B cell (primary cell): Measurements from ENCODE around the gene MMP26. TPM values are rescaled to one million over a fixed set of nuclear protein-coding genes. Genes with fewer than 3 reads are reported as not detected.

Experiments
- ATAC-seq: fragments of 200-7000 bp; cut with Tn5 transposase; one replicate; pipeline ENCODE4 v1.10.0; 2021; ENCODE audit warnings: low read depth, mild to moderate bottlenecking, moderate number of reproducible peaks, moderate library complexity
- CTCF ChIA-PET: fragments of 350-600 bp; sonication (Branson Sonifier 250); formaldehyde crosslinking; loops from one replicate; lab custom pipeline; 2021; ENCODE audit warnings: antibody characterized with exemption, inconsistent platforms; lab: Charles Lee
- POLR2A ChIA-PET: fragments of 350-600 bp; sonication (Branson Sonifier 250); formaldehyde crosslinking; loops from one replicate; lab custom pipeline; 2021; ENCODE audit warnings: antibody characterized with exemption; lab: Charles Lee
- DNase-seq: peaks from one replicate; pipeline ENCODE4 v3.0.0; 2013
- H2AFZ ChIP-seq: 2 replicates; pipeline ENCODE4 v1.6.1; 2012; ENCODE audit warnings: mild to moderate bottlenecking, low read depth, low read length; ENCODE audit not compliant: insufficient read depth, poor library complexity, severe bottlenecking
- H3K27ac ChIP-seq, 2 donors: 1 replicate in 1 of 2; 2 replicates in 1 of 2; pipeline ENCODE4 v1.5.1; 2012 to 2013; ENCODE audit warnings: low read length in 2 of 2, mild to moderate bottlenecking in 2 of 2, moderate library complexity in 1 of 2
- H3K27me3 ChIP-seq, 4 experiments: fragments of 200-600 bp in 1 of 4; sonication (generic) in 1 of 4; replicated peaks in 1 of 4; 1 replicate in 2 of 4; 2 replicates in 2 of 4; pipeline versions ENCODE4 v1.6.1 to v1.7.0; 2013 to 2016; ENCODE audit warnings: low read length in 3 of 4, mild to moderate bottlenecking in 2 of 4, mixed read lengths in 1 of 4, moderate library complexity in 1 of 4; ENCODE audit not compliant: insufficient read depth in 4 of 4, control insufficient read depth in 3 of 4; ENCODE audit errors: control extremely low read depth in 1 of 4
- H3K36me3 ChIP-seq, 2 experiments: replicated peaks in 1 of 2; 1 replicate in 1 of 2; 2 replicates in 1 of 2; pipeline versions ENCODE4 v1.6.1 to v1.7.1; 2013; ENCODE audit warnings: low read length in 1 of 2; ENCODE audit not compliant: insufficient read depth in 2 of 2, control insufficient read depth in 1 of 2; ENCODE audit errors: control extremely low read depth in 1 of 2, extremely low read depth in 1 of 2
- H3K4me1 ChIP-seq, 2 donors: fragments of 200-600 bp in 1 of 2; sonication (generic) in 1 of 2; 1 replicate in 1 of 2; 2 replicates in 1 of 2; pipeline versions ENCODE4 v1.5.1 to v1.6.1; 2013 to 2017; ENCODE audit warnings: low read length in 2 of 2; ENCODE audit not compliant: control insufficient read depth in 2 of 2, insufficient read depth in 2 of 2
- H3K4me2 ChIP-seq: replicated peaks from 2 replicates; pipeline ENCODE3; 2012; ENCODE audit warnings: mild to moderate bottlenecking, low read depth, low read length; ENCODE audit not compliant: poor library complexity, severe bottlenecking
- H3K4me3 ChIP-seq, 5 experiments: fragments of 200-600 bp in 1 of 5; sonication (generic) in 1 of 5; 1 replicate in 3 of 5; 2 replicates in 2 of 5; pipeline versions ENCODE4 v1.5.1 to v1.7.0; 2011 to 2016; ENCODE audit warnings: low read length in 4 of 5, mild to moderate bottlenecking in 4 of 5, low read depth in 2 of 5, control low read depth in 1 of 5, moderate library complexity in 1 of 5; ENCODE audit not compliant: insufficient read depth in 1 of 5; ENCODE audit errors: control extremely low read depth in 1 of 5, extremely low read depth in 1 of 5
- H3K79me2 ChIP-seq: fragments of 200-600 bp; sonication (generic); one replicate; pipeline ENCODE4 v1.6.0; 2016; ENCODE audit warnings: low read length; ENCODE audit not compliant: control insufficient read depth, insufficient read depth
- H3K9ac ChIP-seq: fragments of 200-600 bp; sonication (generic); 2 replicates; pipeline ENCODE4 v1.6.1; 2017; ENCODE audit warnings: mild to moderate bottlenecking, low read length, moderate library complexity
- H3K9me3 ChIP-seq, 3 donors: one replicate each; pipeline versions ENCODE4 v1.6.1 to v1.7.1; 2013; ENCODE audit warnings: low read length in 2 of 3; ENCODE audit not compliant: control insufficient read depth in 2 of 3, insufficient read depth in 1 of 3; ENCODE audit errors: control extremely low read depth in 1 of 3
- H4K20me1 ChIP-seq: 2 replicates; pipeline ENCODE4 v1.6.0; 2012; ENCODE audit warnings: mild to moderate bottlenecking, low read length; ENCODE audit not compliant: insufficient read depth, control insufficient read depth, poor library complexity, severe bottlenecking
- H3K27ac Mint-ChIP-seq: one replicate; pipeline ENCODE4 v1.8.0; 2021; ENCODE audit warnings: mixed read lengths
- H3K27me3 Mint-ChIP-seq: one replicate; pipeline ENCODE4 v1.8.0; 2021; ENCODE audit warnings: mixed read lengths
- H3K4me1 Mint-ChIP-seq: one replicate; pipeline ENCODE4 v1.8.0; 2021; ENCODE audit warnings: mixed read lengths
- H3K4me3 Mint-ChIP-seq: one replicate; pipeline ENCODE4 v1.8.0; 2021; ENCODE audit warnings: mixed read lengths
- H3K9me3 Mint-ChIP-seq: one replicate; pipeline ENCODE4 v1.8.0; 2022; ENCODE audit warnings: mixed read lengths; ENCODE audit not compliant: insufficient read depth
- EZH2 ChIP-seq: IDR thresholded peaks from 2 replicates; pipeline ENCODE4 v1.6.1; 2012; ENCODE audit warnings: borderline replicate concordance, low read depth, mild to moderate bottlenecking, moderate library complexity, low read length; ENCODE audit not compliant: insufficient read depth, poor library complexity, severe bottlenecking
- WGBS: methylation state at CpG from one replicate; pipeline ENCODE4 v1.1.5; 2013; ENCODE audit warnings: missing lambda C conversion rate; ENCODE audit not compliant: insufficient coverage; 5-methylcytosine and 5-hydroxymethylcytosine counted together
- intact Hi-C: fragments of 100-400 bp; cut with micrococcal nuclease; formaldehyde crosslinking; loops from one replicate; pipeline ENCODE4 v1.10.0; 2022
- polyA minus RNA-seq: library from RNA; depleted of rRNA, polyadenylated mRNA; stranded (reverse); fragments of >200 nt; gene quantifications from 2 replicates; pipeline ENCODE4 v1.2.3, GENCODE V29; 2012
- polyA plus RNA-seq: library from polyadenylated mRNA; depleted of rRNA; stranded (reverse); fragments of >200 nt; gene quantifications from 2 replicates; pipeline ENCODE4 v1.2.3, GENCODE V29; 2012
- total RNA-seq, 2 donors: library from RNA; stranded (reverse); fragments of 120-200 nt in 1 of 2; gene quantifications; 1 replicate in 1 of 2; 2 replicates in 1 of 2; pipeline versions ENCODE4 v1.2.3 to v1.2.4, GENCODE V29; 2013 to 2022
- TF ChIP-seq, protein P1 (sequence below): fragments of 200-600 bp; IDR thresholded peaks from one replicate; pipeline ENCODE4 v1.8.0; 2022; ENCODE audit warnings: antibody characterized with exemption, mild to moderate bottlenecking

Gene MMP26
- total RNA-seq (not detected in 2 replicates), polyA plus RNA-seq (not detected in 2 replicates), polyA minus RNA-seq (not detected in 2 replicates)
- not detected for total RNA-seq (2013)

DNA sequence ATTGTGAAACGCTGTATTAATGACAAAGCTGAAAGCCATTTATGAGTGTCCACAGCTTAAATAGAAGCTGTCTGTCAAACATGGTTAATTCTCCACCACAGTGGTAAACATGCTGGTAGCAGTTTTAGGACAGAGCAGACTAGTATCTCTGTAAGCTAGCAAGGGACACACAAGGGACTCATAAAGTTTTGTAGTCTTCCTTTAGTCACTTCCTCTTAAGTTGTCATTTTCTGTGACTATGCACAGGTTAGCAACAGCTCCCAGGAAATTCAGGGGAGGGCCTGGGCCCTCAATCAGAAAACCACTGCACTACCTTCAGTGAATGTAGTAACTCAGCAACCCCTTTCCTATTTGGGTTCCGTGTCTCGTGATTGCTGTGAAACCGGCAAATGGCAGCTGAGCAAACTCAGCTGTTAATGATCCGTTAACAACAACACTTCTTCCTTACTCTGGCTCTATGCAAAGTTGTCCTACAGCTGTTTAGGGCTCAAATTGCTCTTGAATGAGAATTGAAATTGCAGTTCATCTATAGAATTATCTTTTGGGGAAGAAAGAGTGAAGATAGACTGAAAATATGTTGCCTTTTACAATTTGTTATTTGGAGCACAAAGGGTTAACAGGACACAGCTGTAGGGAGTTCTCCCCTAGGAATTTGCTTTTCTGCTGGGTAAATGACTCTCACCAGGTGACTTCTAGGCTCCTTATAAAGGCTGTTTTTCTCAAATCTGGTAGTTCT is at the start of gene MMP26:
Gene MMP26, plus strand, starts transcription at position 731 of the 736 bp plus-strand sequence.
- H3K4me1 ChIP-seq: no peaks in the 10 kb centered on the region
- ATAC-seq: no peak
- no peaks in the 10 kb centered on the region for H3K27me3 ChIP-seq

More for the DNA sequence above, at the start of gene MMP26:
- no peak for TF ChIP-seq EZH2
- TF ChIP-seq, protein P1, sequence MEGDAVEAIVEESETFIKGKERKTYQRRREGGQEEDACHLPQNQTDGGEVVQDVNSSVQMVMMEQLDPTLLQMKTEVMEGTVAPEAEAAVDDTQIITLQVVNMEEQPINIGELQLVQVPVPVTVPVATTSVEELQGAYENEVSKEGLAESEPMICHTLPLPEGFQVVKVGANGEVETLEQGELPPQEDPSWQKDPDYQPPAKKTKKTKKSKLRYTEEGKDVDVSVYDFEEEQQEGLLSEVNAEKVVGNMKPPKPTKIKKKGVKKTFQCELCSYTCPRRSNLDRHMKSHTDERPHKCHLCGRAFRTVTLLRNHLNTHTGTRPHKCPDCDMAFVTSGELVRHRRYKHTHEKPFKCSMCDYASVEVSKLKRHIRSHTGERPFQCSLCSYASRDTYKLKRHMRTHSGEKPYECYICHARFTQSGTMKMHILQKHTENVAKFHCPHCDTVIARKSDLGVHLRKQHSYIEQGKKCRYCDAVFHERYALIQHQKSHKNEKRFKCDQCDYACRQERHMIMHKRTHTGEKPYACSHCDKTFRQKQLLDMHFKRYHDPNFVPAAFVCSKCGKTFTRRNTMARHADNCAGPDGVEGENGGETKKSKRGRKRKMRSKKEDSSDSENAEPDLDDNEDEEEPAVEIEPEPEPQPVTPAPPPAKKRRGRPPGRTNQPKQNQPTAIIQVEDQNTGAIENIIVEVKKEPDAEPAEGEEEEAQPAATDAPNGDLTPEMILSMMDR: no peak
- ChIA-PET POLR2A (no interaction called here), CTCF (no interaction called here)
- WGBS: 71% methylated on average over 3 of the region's 5 CpGs
- H3K36me3 ChIP-seq: no peaks in the 10 kb centered on the region
- peaks cover 12% of the 10 kb centered on the region for H3K27me3 Mint-ChIP-seq
- H3K27ac ChIP-seq: no peak within 1 kb of the TSS
- H2AFZ ChIP-seq: no peak within 1 kb of the TSS
- no peak within 1 kb of the TSS for H3K9ac ChIP-seq
- H3K4me2 ChIP-seq: no peak within 1 kb of the TSS
- no peaks in the 10 kb centered on the region for H3K4me1 Mint-ChIP-seq
- no peaks in the 10 kb centered on the region for H3K79me2 ChIP-seq
- no peak within 1 kb of the TSS for H3K4me3 Mint-ChIP-seq
- H3K9me3 Mint-ChIP-seq: no peaks in the 10 kb centered on the region
- intact Hi-C loops: no loop called here
- no peak within 1 kb of the TSS for H3K27ac Mint-ChIP-seq
- no peaks in the 10 kb centered on the region for H4K20me1 ChIP-seq
- H3K4me3 ChIP-seq: no peak within 1 kb of the TSS
- no peaks in the 10 kb centered on the region for H3K9me3 ChIP-seq
- no peak for DNase-seq
